ENCODE measurements around the gene AKAP5.

Gene AKAP5

GRCh38 chr14:64465191-64465822 is at the start of gene AKAP5:
AKAP5 (plus strand) TSS chr14:64465499; CDS start chr14:64468395, 2,896 bp downstream.
- DNase-seq = peak; percentile 25 to 49

- no peak for DNase-seq
Observed at GRCh38 chr14:64416348-64416932, 48.9 kb upstream of the AKAP5 start.

- DNase-seq = no peak
Observed at GRCh38 chr14:64417055-64417770, 48.1 kb upstream of the AKAP5 start.

GRCh38 chr14:64417771-64418125 is 47.6 kb upstream of the AKAP5 start:
- DNase-seq = no peak

- no peak for DNase-seq
Observed at GRCh38 chr14:64419003-64419402, 46.3 kb upstream of the AKAP5 start.

- no peak for DNase-seq
Observed at GRCh38 chr14:64421166-64421565, 44.1 kb upstream of the AKAP5 start.

- DNase-seq = no peak
Observed at GRCh38 chr14:64422005-64422404, 43.3 kb upstream of the AKAP5 start.

- no peak for DNase-seq
Observed at GRCh38 chr14:64422756-64423155, 42.5 kb upstream of the AKAP5 start.

- DNase-seq = no peak
Observed at GRCh38 chr14:64423987-64424386, 41.3 kb upstream of the AKAP5 start.

- no peak for DNase-seq
Observed at GRCh38 chr14:64434528-64434927, 30.8 kb upstream of the AKAP5 start.

- no peak for DNase-seq
Observed at GRCh38 chr14:64438181-64438841, 27.0 kb upstream of the AKAP5 start.

- DNase-seq = no peak
Observed at GRCh38 chr14:64439141-64439540, 26.2 kb upstream of the AKAP5 start.

- no peak for DNase-seq
Observed at GRCh38 chr14:64440494-64440893, 24.8 kb upstream of the AKAP5 start.

- DNase-seq = no peak
Observed at GRCh38 chr14:64442300-64442988, 22.9 kb upstream of the AKAP5 start.

GRCh38 chr14:64444140-64444539 is 21.2 kb upstream of the AKAP5 start:
- no peak for DNase-seq

GRCh38 chr14:64444984-64445845 is 20.1 kb upstream of the AKAP5 start:
- DNase-seq = peak; percentile 20 to 28

- DNase-seq = no peak
Observed at GRCh38 chr14:64447876-64448670, 17.2 kb upstream of the AKAP5 start.

GRCh38 chr14:64450255-64450654 is 15.0 kb upstream of the AKAP5 start:
- DNase-seq = no peak

GRCh38 chr14:64454671-64455070 is 10.6 kb upstream of the AKAP5 start:
- DNase-seq = no peak

GRCh38 chr14:64459405-64460136 is 5.7 kb upstream of the AKAP5 start:
- DNase-seq = no peak

GRCh38 chr14:64461221-64461620 is 4.1 kb upstream of the AKAP5 start:
- DNase-seq = no peak

Measured in stimulated activated CD4-positive, alpha-beta T cell treated with anti-CD3 and anti-CD28 coated beads, Interleukin-2, amount 100 ng/mL, for 48 hours (primary cell).